Measurements from ENCODE around the gene DNAJC5.

DNA sequence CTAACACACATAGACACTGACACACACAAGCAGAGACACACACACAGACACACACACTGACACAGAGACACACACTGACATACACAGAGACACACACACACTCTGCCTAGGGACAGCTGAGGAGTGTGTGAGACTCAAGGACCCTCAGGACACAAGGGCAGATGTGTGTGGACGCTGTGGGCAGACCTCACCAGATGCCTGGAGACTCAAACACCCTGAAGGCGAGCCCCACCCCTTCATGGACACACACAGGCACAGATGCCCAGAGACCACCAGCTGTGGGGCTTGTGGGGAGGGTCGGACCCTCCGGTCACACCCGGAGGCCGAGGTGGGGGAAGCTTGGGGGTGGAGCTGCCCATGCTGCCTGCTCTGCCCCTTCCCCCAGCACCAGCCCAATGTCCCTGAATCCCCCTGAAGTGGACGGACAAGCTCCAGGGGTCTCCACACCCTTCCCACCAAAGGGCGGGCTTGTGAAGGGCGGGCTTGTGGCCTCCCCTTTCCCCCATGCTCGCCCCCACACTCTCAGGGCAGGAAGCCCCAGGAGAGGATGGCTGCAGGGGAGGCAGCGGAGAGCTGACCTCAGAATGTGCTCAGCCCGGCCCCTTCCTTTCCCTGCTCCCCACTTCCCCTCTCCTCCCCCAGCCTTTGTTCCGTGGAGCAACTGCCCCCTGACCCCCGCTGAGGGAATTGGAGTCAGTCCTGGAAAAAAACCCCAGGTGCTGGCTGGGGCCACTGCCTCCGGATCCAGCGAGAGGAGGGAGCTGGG lies 47.5 kb upstream of the DNAJC5 start:
- TF ChIP-seq YY1 (IDR thresholded peaks at IDR 0.05; ENCODE audit: low read depth, low read length) (no peak), POLR2AphosphoS5 (IDR thresholded peaks at IDR 0.05; ENCODE audit: low read depth, low read length) (no peak), EP300 (IDR thresholded peaks at IDR 0.05; ENCODE audit: borderline replicate concordance in 1 of 2, low read depth in 2 of 2, low read length in 2 of 2) (0 out of 3 replicates have a peak, but pooled peaks of 1 of the 2 experiments have one; percentile 25), PHF8 (conservative IDR thresholded peaks at IDR 0.05; ENCODE audit: low read depth, low read length) (no peak), EZH2 (IDR thresholded peaks at IDR 0.05; ENCODE audit: low read depth, low read length, severe bottlenecking) (no peak), SUZ12 (IDR thresholded peaks at IDR 0.05; ENCODE audit: low read length) (peak; percentile 45; the same call in 1 of the 2 replicates), HDAC2 (IDR thresholded peaks at IDR 0.05; ENCODE audit: borderline replicate concordance in 1 of 2, low read depth in 2 of 2, low read length in 2 of 2) (peak in 1 of 2 experiments; percentile 89; a peak in 1 of 4 replicates), NRF1 (IDR thresholded peaks at IDR 0.05; ENCODE audit: low read depth, low read length) (no peak), POLR2A (IDR thresholded peaks at IDR 0.05; ENCODE audit: control extremely low read depth in 1 of 2, low read depth in 2 of 2, low read length in 2 of 2) (peak in 1 of 2 experiments; percentile 21; a peak in 1 of 3 replicates)
- TF ChIP-seq, protein P1, sequence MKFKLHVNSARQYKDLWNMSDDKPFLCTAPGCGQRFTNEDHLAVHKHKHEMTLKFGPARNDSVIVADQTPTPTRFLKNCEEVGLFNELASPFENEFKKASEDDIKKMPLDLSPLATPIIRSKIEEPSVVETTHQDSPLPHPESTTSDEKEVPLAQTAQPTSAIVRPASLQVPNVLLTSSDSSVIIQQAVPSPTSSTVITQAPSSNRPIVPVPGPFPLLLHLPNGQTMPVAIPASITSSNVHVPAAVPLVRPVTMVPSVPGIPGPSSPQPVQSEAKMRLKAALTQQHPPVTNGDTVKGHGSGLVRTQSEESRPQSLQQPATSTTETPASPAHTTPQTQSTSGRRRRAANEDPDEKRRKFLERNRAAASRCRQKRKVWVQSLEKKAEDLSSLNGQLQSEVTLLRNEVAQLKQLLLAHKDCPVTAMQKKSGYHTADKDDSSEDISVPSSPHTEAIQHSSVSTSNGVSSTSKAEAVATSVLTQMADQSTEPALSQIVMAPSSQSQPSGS (IDR thresholded peaks at IDR 0.05; ENCODE audit: low read length), result no peak
- TF ChIP-seq, protein P2, sequence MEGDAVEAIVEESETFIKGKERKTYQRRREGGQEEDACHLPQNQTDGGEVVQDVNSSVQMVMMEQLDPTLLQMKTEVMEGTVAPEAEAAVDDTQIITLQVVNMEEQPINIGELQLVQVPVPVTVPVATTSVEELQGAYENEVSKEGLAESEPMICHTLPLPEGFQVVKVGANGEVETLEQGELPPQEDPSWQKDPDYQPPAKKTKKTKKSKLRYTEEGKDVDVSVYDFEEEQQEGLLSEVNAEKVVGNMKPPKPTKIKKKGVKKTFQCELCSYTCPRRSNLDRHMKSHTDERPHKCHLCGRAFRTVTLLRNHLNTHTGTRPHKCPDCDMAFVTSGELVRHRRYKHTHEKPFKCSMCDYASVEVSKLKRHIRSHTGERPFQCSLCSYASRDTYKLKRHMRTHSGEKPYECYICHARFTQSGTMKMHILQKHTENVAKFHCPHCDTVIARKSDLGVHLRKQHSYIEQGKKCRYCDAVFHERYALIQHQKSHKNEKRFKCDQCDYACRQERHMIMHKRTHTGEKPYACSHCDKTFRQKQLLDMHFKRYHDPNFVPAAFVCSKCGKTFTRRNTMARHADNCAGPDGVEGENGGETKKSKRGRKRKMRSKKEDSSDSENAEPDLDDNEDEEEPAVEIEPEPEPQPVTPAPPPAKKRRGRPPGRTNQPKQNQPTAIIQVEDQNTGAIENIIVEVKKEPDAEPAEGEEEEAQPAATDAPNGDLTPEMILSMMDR (IDR thresholded peaks at IDR 0.05; ENCODE audit: control extremely low read depth in 1 of 3, insufficient read depth in 1 of 3, low read depth in 1 of 3, low read length in 3 of 3), result no peak
- TF ChIP-seq, protein P3, sequence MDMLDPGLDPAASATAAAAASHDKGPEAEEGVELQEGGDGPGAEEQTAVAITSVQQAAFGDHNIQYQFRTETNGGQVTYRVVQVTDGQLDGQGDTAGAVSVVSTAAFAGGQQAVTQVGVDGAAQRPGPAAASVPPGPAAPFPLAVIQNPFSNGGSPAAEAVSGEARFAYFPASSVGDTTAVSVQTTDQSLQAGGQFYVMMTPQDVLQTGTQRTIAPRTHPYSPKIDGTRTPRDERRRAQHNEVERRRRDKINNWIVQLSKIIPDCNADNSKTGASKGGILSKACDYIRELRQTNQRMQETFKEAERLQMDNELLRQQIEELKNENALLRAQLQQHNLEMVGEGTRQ (IDR thresholded peaks at IDR 0.05; ENCODE audit: low read length), result no peak

All from H1 (cell line).